ENCODE data around the gene MPC2. TPM values are rescaled to one million over a fixed set of nuclear protein-coding genes. Genes with fewer than 3 reads are reported as not detected.
"Not testable (repeated sequence)": the region's sequence is repeated elsewhere in the genome, so short reads cannot be mapped to it uniquely, and the experiment has no call there.

MPC2 gene
- total RNA-seq, 1 donor from 2014 or later, result 41.1 TPM

GRCh38 chr1:167900907-167901306, 36.0 kb downstream of the MPC2 start:
- H3K27me3 Mint-ChIP-seq (ENCODE audit: unreplicated experiment), result peaks cover 2% of the 10 kb centered on the region
- no peaks in the 10 kb centered on the region for H3K36me3 Mint-ChIP-seq (ENCODE audit: unreplicated experiment)
- TF ChIP-seq, protein P1, sequence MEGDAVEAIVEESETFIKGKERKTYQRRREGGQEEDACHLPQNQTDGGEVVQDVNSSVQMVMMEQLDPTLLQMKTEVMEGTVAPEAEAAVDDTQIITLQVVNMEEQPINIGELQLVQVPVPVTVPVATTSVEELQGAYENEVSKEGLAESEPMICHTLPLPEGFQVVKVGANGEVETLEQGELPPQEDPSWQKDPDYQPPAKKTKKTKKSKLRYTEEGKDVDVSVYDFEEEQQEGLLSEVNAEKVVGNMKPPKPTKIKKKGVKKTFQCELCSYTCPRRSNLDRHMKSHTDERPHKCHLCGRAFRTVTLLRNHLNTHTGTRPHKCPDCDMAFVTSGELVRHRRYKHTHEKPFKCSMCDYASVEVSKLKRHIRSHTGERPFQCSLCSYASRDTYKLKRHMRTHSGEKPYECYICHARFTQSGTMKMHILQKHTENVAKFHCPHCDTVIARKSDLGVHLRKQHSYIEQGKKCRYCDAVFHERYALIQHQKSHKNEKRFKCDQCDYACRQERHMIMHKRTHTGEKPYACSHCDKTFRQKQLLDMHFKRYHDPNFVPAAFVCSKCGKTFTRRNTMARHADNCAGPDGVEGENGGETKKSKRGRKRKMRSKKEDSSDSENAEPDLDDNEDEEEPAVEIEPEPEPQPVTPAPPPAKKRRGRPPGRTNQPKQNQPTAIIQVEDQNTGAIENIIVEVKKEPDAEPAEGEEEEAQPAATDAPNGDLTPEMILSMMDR (IDR thresholded peaks at IDR 0.05; ENCODE audit: partially characterized antibody, unreplicated experiment), result no peak

DNA sequence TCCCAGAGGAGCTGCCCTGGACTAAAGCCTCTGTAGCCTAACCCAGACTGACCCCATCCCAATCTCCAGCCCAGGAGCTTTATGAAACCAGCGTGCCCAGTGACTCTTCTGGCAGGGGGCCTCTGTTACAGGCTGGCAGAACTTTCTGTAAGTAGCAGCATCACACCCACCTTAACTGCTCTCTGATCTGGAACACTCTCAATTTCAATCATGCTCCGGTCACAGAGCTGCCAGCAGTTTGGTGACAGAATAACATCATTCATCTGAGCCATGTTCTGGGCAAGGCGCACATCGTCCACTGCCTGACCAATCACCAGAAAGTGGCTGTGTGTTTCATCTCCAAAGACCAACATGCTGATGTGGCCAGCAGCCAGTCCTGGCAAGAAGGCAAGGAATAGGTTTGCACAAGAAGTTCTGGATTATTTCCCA, 37.6 kb downstream of the MPC2 start:
- no peak overlapping the region for H3K27ac Mint-ChIP-seq (ENCODE audit: unreplicated experiment)
- H3K4me1 Mint-ChIP-seq (ENCODE audit: low read depth, unreplicated experiment), result peaks cover 3% of the 10 kb centered on the region
- DNase-seq, result no peak
- H3K36me3 Mint-ChIP-seq (ENCODE audit: unreplicated experiment), result no peaks in the 10 kb centered on the region
- TF ChIP-seq, protein P1 (IDR thresholded peaks at IDR 0.05; ENCODE audit: partially characterized antibody, unreplicated experiment), result no peak
- H3K27me3 Mint-ChIP-seq (ENCODE audit: unreplicated experiment), result peaks cover 2% of the 10 kb centered on the region
- H3K4me3 Mint-ChIP-seq (ENCODE audit: unreplicated experiment), result no peak overlapping the region
- peaks cover 2% of the 10 kb centered on the region for H3K9me3 Mint-ChIP-seq (ENCODE audit: unreplicated experiment)

More at GRCh38 chr1:167900907-167901306, 36.0 kb downstream of the MPC2 start:
- no peak for DNase-seq
- H3K9me3 Mint-ChIP-seq (ENCODE audit: unreplicated experiment), result peaks cover 2% of the 10 kb centered on the region
- no peak overlapping the region for H3K4me3 Mint-ChIP-seq (ENCODE audit: unreplicated experiment)
- peaks cover 16% of the 10 kb centered on the region for H3K4me1 Mint-ChIP-seq (ENCODE audit: low read depth, unreplicated experiment)
- H3K27ac Mint-ChIP-seq (ENCODE audit: unreplicated experiment), result no peak overlapping the region

- H3K36me3 Mint-ChIP-seq (ENCODE audit: unreplicated experiment), result no peaks in the 10 kb centered on the region
- peaks cover 2% of the 10 kb centered on the region for H3K9me3 Mint-ChIP-seq (ENCODE audit: unreplicated experiment)
- H3K4me3 Mint-ChIP-seq (ENCODE audit: unreplicated experiment), result no peak overlapping the region
- H3K4me1 Mint-ChIP-seq (ENCODE audit: low read depth, unreplicated experiment), result peaks cover 3% of the 10 kb centered on the region
- DNase-seq, result no peak
- TF ChIP-seq, protein P1 (IDR thresholded peaks at IDR 0.05; ENCODE audit: partially characterized antibody, unreplicated experiment), result no peak
- H3K27ac Mint-ChIP-seq (ENCODE audit: unreplicated experiment), result no peak overlapping the region
- peaks cover 2% of the 10 kb centered on the region for H3K27me3 Mint-ChIP-seq (ENCODE audit: unreplicated experiment)
Measured at GRCh38 chr1:167898578-167899222, 38.2 kb downstream of the MPC2 start.

DNA sequence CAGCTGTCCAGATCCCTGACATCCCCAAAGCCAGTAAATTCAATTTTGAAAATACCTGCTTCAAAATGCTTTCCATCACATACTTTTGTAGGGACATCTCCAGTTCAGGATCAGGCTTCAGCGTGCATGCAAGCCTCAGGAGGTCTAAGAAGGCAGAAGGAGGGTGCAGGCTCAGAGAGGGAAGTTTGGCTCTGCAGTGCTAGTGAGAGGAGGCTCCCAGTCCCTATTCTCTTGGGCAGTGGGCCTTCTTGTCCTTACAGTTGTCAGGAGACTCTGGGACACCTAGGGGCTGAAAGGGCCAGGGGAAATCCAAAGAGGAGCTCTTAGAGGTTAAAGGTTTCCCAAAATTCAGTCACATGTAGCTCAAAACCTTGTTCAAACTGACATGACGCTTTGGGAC, 43.1 kb downstream of the MPC2 start:
- TF ChIP-seq, protein P1 (IDR thresholded peaks at IDR 0.05; ENCODE audit: partially characterized antibody, unreplicated experiment), result no peak
- no peaks in the 10 kb centered on the region for H3K4me1 Mint-ChIP-seq (ENCODE audit: low read depth, unreplicated experiment)
- peaks cover 2% of the 10 kb centered on the region for H3K9me3 Mint-ChIP-seq (ENCODE audit: unreplicated experiment)
- peaks cover 2% of the 10 kb centered on the region for H3K27me3 Mint-ChIP-seq (ENCODE audit: unreplicated experiment)
- no peak overlapping the region for H3K27ac Mint-ChIP-seq (ENCODE audit: unreplicated experiment)
- H3K4me3 Mint-ChIP-seq (ENCODE audit: unreplicated experiment), result no peak overlapping the region
- H3K36me3 Mint-ChIP-seq (ENCODE audit: unreplicated experiment), result no peaks in the 10 kb centered on the region
- no peak for DNase-seq

DNA sequence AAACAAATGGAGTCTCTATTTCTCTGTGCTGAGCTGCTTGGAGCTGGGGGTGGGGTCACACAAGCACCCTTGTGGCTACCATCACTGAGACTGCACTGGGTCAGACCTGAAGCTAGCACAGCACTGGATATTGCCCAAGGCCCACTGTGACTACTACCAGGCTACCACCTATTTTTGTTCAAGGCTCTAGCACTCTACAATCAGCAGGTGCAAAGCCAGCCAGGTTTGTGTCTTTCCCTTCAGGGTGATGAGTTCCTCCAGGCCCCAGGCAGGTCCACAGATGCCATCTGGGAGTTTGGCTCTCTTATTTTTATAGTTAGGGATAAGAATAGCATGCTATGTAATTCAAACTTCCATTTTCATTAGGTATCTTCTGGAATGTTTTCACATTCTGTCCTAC, 46.5 kb downstream of the MPC2 start:
- Mint-ChIP-seq H3K4me3 (ENCODE audit: unreplicated experiment) (no peak overlapping the region), H3K27ac (ENCODE audit: unreplicated experiment) (no peak overlapping the region)
- TF ChIP-seq, protein P1 (IDR thresholded peaks at IDR 0.05; ENCODE audit: partially characterized antibody, unreplicated experiment), result no peak

GRCh38 chr1:167887187-167887586, 49.7 kb downstream of the MPC2 start:
- H3K36me3 Mint-ChIP-seq (ENCODE audit: unreplicated experiment); H3K27me3 Mint-ChIP-seq (ENCODE audit: unreplicated experiment); H3K27ac Mint-ChIP-seq (ENCODE audit: unreplicated experiment); H3K9me3 Mint-ChIP-seq (ENCODE audit: unreplicated experiment); H3K4me3 Mint-ChIP-seq (ENCODE audit: unreplicated experiment); DNase-seq; H3K4me1 Mint-ChIP-seq (ENCODE audit: low read depth, unreplicated experiment): not testable (repeated sequence)

More for the DNA sequence above, 46.5 kb downstream of the MPC2 start:
- H3K9me3 Mint-ChIP-seq (ENCODE audit: unreplicated experiment), result peaks cover 2% of the 10 kb centered on the region
- H3K27me3 Mint-ChIP-seq (ENCODE audit: unreplicated experiment), result no peaks in the 10 kb centered on the region
- H3K4me1 Mint-ChIP-seq (ENCODE audit: low read depth, unreplicated experiment), result no peaks in the 10 kb centered on the region
- DNase-seq, result no peak
- peaks cover under 1% of the 10 kb centered on the region for H3K36me3 Mint-ChIP-seq (ENCODE audit: unreplicated experiment)
